Measurements from ENCODE around the gene BMPR1A. TPM values are rescaled to one million over a fixed set of nuclear protein-coding genes. Genes with fewer than 3 reads are reported as not detected.

BMPR1A gene
- total and polyA plus RNA-seq, 3 experiments from 2014 or later, result 6.4 to 21.9 (median 20.9) TPM

DNA sequence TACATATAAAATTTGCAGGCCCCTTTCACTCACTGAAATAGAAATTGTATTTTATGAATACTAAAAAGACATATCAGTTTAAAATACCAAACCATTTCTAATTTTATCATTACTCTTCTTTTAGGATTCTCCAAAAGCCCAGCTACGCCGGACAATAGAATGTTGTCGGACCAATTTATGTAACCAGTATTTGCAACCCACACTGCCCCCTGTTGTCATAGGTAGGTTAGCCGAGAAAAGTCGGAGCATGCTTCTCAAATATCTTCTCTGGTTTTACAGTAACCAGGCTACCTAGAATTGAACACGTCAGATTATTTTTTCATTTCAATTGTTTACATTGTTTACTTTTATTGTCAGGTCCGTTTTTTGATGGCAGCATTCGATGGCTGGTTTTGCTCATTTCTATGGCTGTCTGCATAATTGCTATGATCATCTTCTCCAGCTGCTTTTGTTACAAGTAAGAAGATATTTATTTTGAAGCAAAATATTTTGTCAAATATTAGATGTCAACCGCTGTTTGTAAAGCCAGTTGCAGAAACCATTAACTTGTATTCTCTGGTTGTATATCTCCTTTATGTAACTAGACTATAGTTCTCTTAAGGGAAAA, 143.4 kb downstream of the BMPR1A start:
- no peak overlapping the region for H3K4me3 Mint-ChIP-seq
- Histone ChIP-seq H3K27ac (ENCODE audit: low read depth, low read length) (no peak overlapping the region), H3K4me3 (ENCODE audit: low read length) (no peak overlapping the region), H3K36me3 (ENCODE audit: insufficient read depth, low read length) (no peaks in the 10 kb centered on the region), H3K27me3 (ENCODE audit: insufficient read depth, low read length, poor library complexity, severe bottlenecking) (no peaks in the 10 kb centered on the region), H3K9me3 (ENCODE audit: low read length) (no peaks in the 10 kb centered on the region), H3K4me1 (ENCODE audit: insufficient read depth, low read length) (no peaks in the 10 kb centered on the region)
- peak in 4 of 5 donors; percentile 3 to 51 (median 12) for DNase-seq
- no peak overlapping the region for H3K27ac Mint-ChIP-seq
- H3K27me3 Mint-ChIP-seq, result no peaks in the 10 kb centered on the region
- no peaks in the 10 kb centered on the region for H3K9me3 Mint-ChIP-seq
- H3K4me1 Mint-ChIP-seq, result no peaks in the 10 kb centered on the region
- POLR2A ChIA-PET, result interaction anchor here (1.2 kb wide), 1 partner anchor 66 kb away, joined by 11 read pairs; no protein-coding TSS in a partner anchor
- CTCF ChIA-PET, result interaction anchor here (0.7 to 2.2 kb wide), 5 partner anchors 22 to 206 kb away, joined by 3 to 11 read pairs (median 8); no protein-coding TSS in a partner anchor
- peaks cover 8 to 25% (median 9%) of the 10 kb centered on the region in 3 donors for H3K36me3 Mint-ChIP-seq

GRCh38 chr10:86900955-86901354, 144.5 kb downstream of the BMPR1A start:
- no peaks in the 10 kb centered on the region for H3K9me3 Mint-ChIP-seq
- H3K27me3 Mint-ChIP-seq, result no peaks in the 10 kb centered on the region
- H3K27ac Mint-ChIP-seq, result no peak overlapping the region
- H3K27me3 ChIP-seq (ENCODE audit: insufficient read depth, low read length, poor library complexity, severe bottlenecking), result no peaks in the 10 kb centered on the region
- H3K36me3 Mint-ChIP-seq, result peaks cover 15 to 34% (median 16%) of the 10 kb centered on the region in 3 donors
- no peaks in the 10 kb centered on the region for H3K4me1 Mint-ChIP-seq
- CTCF ChIA-PET, result interaction anchor here (2.2 kb wide), 1 partner anchor 189 kb away, joined by 9 read pairs; no protein-coding TSS in a partner anchor
- no peak overlapping the region for H3K4me3 Mint-ChIP-seq
- H3K4me1 ChIP-seq (ENCODE audit: insufficient read depth, low read length), result no peaks in the 10 kb centered on the region
- no peaks in the 10 kb centered on the region for H3K36me3 ChIP-seq (ENCODE audit: insufficient read depth, low read length)
- POLR2A ChIA-PET, result interaction anchor here (1.2 kb wide), 1 partner anchor 65 kb away, joined by 11 read pairs; no protein-coding TSS in a partner anchor
- no peak for DNase-seq
- H3K9me3 ChIP-seq (ENCODE audit: low read length), result no peaks in the 10 kb centered on the region
- no peak overlapping the region for H3K4me3 ChIP-seq (ENCODE audit: low read length)
- H3K27ac ChIP-seq (ENCODE audit: low read depth, low read length), result no peak overlapping the region

DNA sequence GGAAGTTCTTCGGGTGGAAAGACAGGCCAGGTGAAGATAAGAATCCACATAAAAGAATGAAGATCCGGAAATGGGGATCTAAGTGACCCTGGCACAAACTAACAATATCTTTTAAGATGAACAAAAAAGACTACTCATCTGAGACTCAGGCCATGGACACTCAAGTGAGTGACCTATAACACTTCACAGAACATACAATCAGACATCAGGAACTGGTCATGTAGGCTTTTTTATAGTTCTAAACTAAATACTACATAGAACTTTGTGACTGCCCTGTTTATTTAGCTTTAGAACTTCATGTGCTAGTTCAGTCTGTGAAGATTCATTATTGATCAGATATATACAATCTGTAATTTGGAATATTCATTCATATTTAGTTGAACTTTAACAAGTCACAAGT, 148.2 kb downstream of the BMPR1A start:
- H3K4me1 ChIP-seq (ENCODE audit: insufficient read depth, low read length), result no peaks in the 10 kb centered on the region
- no peak overlapping the region for H3K4me3 ChIP-seq (ENCODE audit: low read length)
- H3K27ac ChIP-seq (ENCODE audit: low read depth, low read length), result no peak overlapping the region
- no peak for DNase-seq
- Mint-ChIP-seq H3K9me3 (peaks cover 0 to 6% (median 3%) of the 10 kb centered on the region in 5 donors), H3K36me3 (peaks cover 22 to 49% (median 27%) of the 10 kb centered on the region in 3 donors), H3K27me3 (no peaks in the 10 kb centered on the region), H3K4me1 (no peaks in the 10 kb centered on the region), H3K4me3 (no peak overlapping the region), H3K27ac (no peak overlapping the region)
- H3K36me3 ChIP-seq (ENCODE audit: insufficient read depth, low read length), result no peaks in the 10 kb centered on the region
- CTCF ChIA-PET, result no interaction called here
- POLR2A ChIA-PET, result no interaction called here
- H3K27me3 ChIP-seq (ENCODE audit: insufficient read depth, low read length, poor library complexity, severe bottlenecking), result no peaks in the 10 kb centered on the region
- H3K9me3 ChIP-seq (ENCODE audit: low read length), result no peaks in the 10 kb centered on the region

GRCh38 chr10:86905429-86905828, 149.0 kb downstream of the BMPR1A start:
- Histone ChIP-seq H3K27me3 (ENCODE audit: insufficient read depth, low read length, poor library complexity, severe bottlenecking) (no peaks in the 10 kb centered on the region), H3K9me3 (ENCODE audit: low read length) (no peaks in the 10 kb centered on the region), H3K4me3 (ENCODE audit: low read length) (no peak overlapping the region), H3K27ac (ENCODE audit: low read depth, low read length) (no peak overlapping the region), H3K4me1 (ENCODE audit: insufficient read depth, low read length) (no peaks in the 10 kb centered on the region), H3K36me3 (ENCODE audit: insufficient read depth, low read length) (no peaks in the 10 kb centered on the region)
- peaks cover 0 to 6% (median 3%) of the 10 kb centered on the region in 5 donors for H3K9me3 Mint-ChIP-seq
- no peaks in the 10 kb centered on the region for H3K4me1 Mint-ChIP-seq
- no peak for DNase-seq
- H3K36me3 Mint-ChIP-seq, result peaks cover 22 to 47% (median 27%) of the 10 kb centered on the region in 3 donors
- CTCF ChIA-PET, result interaction anchor here (1.4 kb wide), 1 partner anchor 219 kb away, joined by 3 read pairs; no protein-coding TSS in a partner anchor
- H3K27me3 Mint-ChIP-seq, result no peaks in the 10 kb centered on the region
- no peak overlapping the region for H3K27ac Mint-ChIP-seq
- no peak overlapping the region for H3K4me3 Mint-ChIP-seq
- POLR2A ChIA-PET, result no interaction called here

DNA sequence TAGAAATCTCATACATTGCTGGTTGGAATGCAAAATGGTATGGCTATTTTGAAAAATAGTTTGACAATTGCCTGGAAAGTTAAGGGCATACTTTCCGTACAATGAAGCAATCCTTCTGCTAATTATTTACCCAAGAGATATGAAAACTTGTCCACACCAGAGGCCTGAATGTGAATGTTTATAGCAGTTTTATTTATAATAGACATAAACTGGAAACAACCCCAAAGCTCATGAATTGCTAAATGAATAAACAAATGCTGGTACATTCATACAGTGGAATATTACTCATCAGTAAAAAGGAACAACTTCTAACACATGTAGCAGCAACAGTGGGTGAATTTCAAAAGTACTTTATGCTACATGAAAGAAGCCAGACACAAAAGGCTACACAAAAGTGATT, 158.3 kb downstream of the BMPR1A start:
- no peak for DNase-seq
- Histone ChIP-seq H3K27me3 (ENCODE audit: insufficient read depth, low read length, poor library complexity, severe bottlenecking) (no peaks in the 10 kb centered on the region), H3K36me3 (ENCODE audit: insufficient read depth, low read length) (no peaks in the 10 kb centered on the region), H3K4me3 (ENCODE audit: low read length) (no peak overlapping the region), H3K27ac (ENCODE audit: low read depth, low read length) (no peak overlapping the region), H3K4me1 (ENCODE audit: insufficient read depth, low read length) (no peaks in the 10 kb centered on the region), H3K9me3 (ENCODE audit: low read length) (no peaks in the 10 kb centered on the region)
- H3K27me3 Mint-ChIP-seq, result no peaks in the 10 kb centered on the region
- H3K9me3 Mint-ChIP-seq, result no peaks in the 10 kb centered on the region
- peaks cover 0 to 49% (median 18%) of the 10 kb centered on the region in 3 donors for H3K36me3 Mint-ChIP-seq
- CTCF ChIA-PET, result no interaction called here
- H3K27ac Mint-ChIP-seq, result peak overlapping the region in 1 of 8 donors; percentile 5
- no peaks in the 10 kb centered on the region for H3K4me1 Mint-ChIP-seq
- H3K4me3 Mint-ChIP-seq, result no peak overlapping the region
- POLR2A ChIA-PET, result no interaction called here

GRCh38 chr10:86918022-86918471, 161.6 kb downstream of the BMPR1A start:
- H3K4me1 ChIP-seq (ENCODE audit: insufficient read depth, low read length), result no peaks in the 10 kb centered on the region
- Mint-ChIP-seq H3K4me1 (no peaks in the 10 kb centered on the region), H3K27me3 (no peaks in the 10 kb centered on the region), H3K4me3 (no peak overlapping the region), H3K27ac (peak overlapping the region in 1 of 8 donors; percentile 57), H3K36me3 (peaks cover 7 to 69% (median 24%) of the 10 kb centered on the region in 3 donors), H3K9me3 (no peaks in the 10 kb centered on the region)
- no peaks in the 10 kb centered on the region for H3K36me3 ChIP-seq (ENCODE audit: insufficient read depth, low read length)
- no peaks in the 10 kb centered on the region for H3K9me3 ChIP-seq (ENCODE audit: low read length)
- H3K4me3 ChIP-seq (ENCODE audit: low read length), result no peak overlapping the region
- ChIA-PET CTCF (no interaction called here), POLR2A (no interaction called here)
- no peak for DNase-seq
- H3K27me3 ChIP-seq (ENCODE audit: insufficient read depth, low read length, poor library complexity, severe bottlenecking), result no peaks in the 10 kb centered on the region
- H3K27ac ChIP-seq (ENCODE audit: low read depth, low read length), result no peak overlapping the region

DNA sequence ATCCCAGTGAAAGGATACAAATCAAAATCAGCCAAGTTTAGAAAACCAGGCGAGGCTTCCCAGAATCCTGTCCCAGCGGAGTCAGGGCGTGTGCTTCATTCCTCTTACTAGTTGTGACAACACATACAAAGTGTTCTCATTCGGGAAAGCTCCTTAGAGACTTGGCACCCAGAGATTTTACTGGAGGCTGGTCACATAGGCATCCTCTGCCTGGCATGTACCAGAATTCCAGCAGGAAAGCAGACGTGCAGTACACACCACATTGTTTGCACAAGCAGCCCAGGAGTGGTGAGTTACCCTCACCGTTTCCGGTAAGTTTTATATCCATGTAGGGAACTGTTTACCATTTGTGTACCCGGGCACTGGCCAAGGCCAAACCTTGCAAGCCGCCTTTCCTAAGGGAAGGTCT, 166.1 kb downstream of the BMPR1A start:
- ChIA-PET POLR2A (no interaction called here), CTCF (no interaction called here)
- Mint-ChIP-seq H3K27ac (no peak overlapping the region), H3K9me3 (no peaks in the 10 kb centered on the region), H3K36me3 (peaks cover 7 to 51% (median 20%) of the 10 kb centered on the region in 3 donors), H3K27me3 (no peaks in the 10 kb centered on the region), H3K4me3 (no peak overlapping the region), H3K4me1 (no peaks in the 10 kb centered on the region)
- H3K36me3 ChIP-seq (ENCODE audit: insufficient read depth, low read length), result no peaks in the 10 kb centered on the region
- no peaks in the 10 kb centered on the region for H3K9me3 ChIP-seq (ENCODE audit: low read length)
- H3K27me3 ChIP-seq (ENCODE audit: insufficient read depth, low read length, poor library complexity, severe bottlenecking), result no peaks in the 10 kb centered on the region
- DNase-seq, result no peak
- H3K4me3 ChIP-seq (ENCODE audit: low read length), result no peak overlapping the region
- H3K27ac ChIP-seq (ENCODE audit: low read depth, low read length), result no peak overlapping the region
- no peaks in the 10 kb centered on the region for H3K4me1 ChIP-seq (ENCODE audit: insufficient read depth, low read length)

GRCh38 chr10:86929468-86930380, 173.3 kb downstream of the BMPR1A start:
- Histone ChIP-seq H3K36me3 (ENCODE audit: insufficient read depth, low read length) (no peaks in the 10 kb centered on the region), H3K4me3 (ENCODE audit: low read length) (no peak overlapping the region), H3K27me3 (ENCODE audit: insufficient read depth, low read length, poor library complexity, severe bottlenecking) (no peaks in the 10 kb centered on the region), H3K4me1 (ENCODE audit: insufficient read depth, low read length) (no peaks in the 10 kb centered on the region), H3K27ac (ENCODE audit: low read depth, low read length) (no peak overlapping the region), H3K9me3 (ENCODE audit: low read length) (no peaks in the 10 kb centered on the region)
- Mint-ChIP-seq H3K27me3 (no peaks in the 10 kb centered on the region), H3K4me3 (no peak overlapping the region), H3K4me1 (no peaks in the 10 kb centered on the region), H3K27ac (peak overlapping the region in 1 of 8 donors; percentile 91), H3K9me3 (no peaks in the 10 kb centered on the region), H3K36me3 (peaks cover 0 to 12% (median 0%) of the 10 kb centered on the region in 3 donors)
- POLR2A ChIA-PET, result no interaction called here
- no peak for DNase-seq
- CTCF ChIA-PET, result no interaction called here

Measured in CD8-positive, alpha-beta memory T cell (primary cell).